Activated gamma-delta T cell treated with anti-CD3 and anti-CD28 coated beads, Interleukin-2, amount 50 U/mL, for 16 hours (primary cell): ENCODE data around the gene LHFPL5.

Experiments used
- DNase-seq: peaks from one replicate; pipeline ENCODE4 v3.0.0-alpha.2; 2020; ENCODE audit warnings: low read depth

The LHFPL5 gene

GRCh38 chr6:35856250-35856649 is 51.1 kb downstream of the LHFPL5 start:
- DNase-seq, result no peak

- no peak for DNase-seq
These were observed 52.7 kb downstream of the LHFPL5 start for GRCh38 chr6:35857853-35858252.

- DNase-seq, result no peak
These were observed 54.2 kb downstream of the LHFPL5 start for GRCh38 chr6:35859367-35859766.
